Measurements from ENCODE around the gene IKBKE.

IKBKE gene

GRCh38 chr1:206491616-206492015, 21.3 kb downstream of the IKBKE start:
- peaks cover 39% of the 10 kb centered on the region for H3K36me3 ChIP-seq
- no peak overlapping the region for H3K27ac ChIP-seq
- no peaks in the 10 kb centered on the region for H3K9me3 ChIP-seq
- H3K4me1 ChIP-seq (ENCODE audit: control insufficient read depth in 1 of 2, insufficient read depth in 1 of 2, low read depth in 1 of 2, low read length in 1 of 2), result no peaks in the 10 kb centered on the region
- H3K4me3 ChIP-seq (ENCODE audit: low read depth in 1 of 2, low read length in 1 of 2), result no peak overlapping the region
- no peaks in the 10 kb centered on the region for H3K27me3 ChIP-seq
- TF ChIP-seq, protein P1, sequence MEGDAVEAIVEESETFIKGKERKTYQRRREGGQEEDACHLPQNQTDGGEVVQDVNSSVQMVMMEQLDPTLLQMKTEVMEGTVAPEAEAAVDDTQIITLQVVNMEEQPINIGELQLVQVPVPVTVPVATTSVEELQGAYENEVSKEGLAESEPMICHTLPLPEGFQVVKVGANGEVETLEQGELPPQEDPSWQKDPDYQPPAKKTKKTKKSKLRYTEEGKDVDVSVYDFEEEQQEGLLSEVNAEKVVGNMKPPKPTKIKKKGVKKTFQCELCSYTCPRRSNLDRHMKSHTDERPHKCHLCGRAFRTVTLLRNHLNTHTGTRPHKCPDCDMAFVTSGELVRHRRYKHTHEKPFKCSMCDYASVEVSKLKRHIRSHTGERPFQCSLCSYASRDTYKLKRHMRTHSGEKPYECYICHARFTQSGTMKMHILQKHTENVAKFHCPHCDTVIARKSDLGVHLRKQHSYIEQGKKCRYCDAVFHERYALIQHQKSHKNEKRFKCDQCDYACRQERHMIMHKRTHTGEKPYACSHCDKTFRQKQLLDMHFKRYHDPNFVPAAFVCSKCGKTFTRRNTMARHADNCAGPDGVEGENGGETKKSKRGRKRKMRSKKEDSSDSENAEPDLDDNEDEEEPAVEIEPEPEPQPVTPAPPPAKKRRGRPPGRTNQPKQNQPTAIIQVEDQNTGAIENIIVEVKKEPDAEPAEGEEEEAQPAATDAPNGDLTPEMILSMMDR (IDR thresholded peaks at IDR 0.05), result no peak

DNA sequence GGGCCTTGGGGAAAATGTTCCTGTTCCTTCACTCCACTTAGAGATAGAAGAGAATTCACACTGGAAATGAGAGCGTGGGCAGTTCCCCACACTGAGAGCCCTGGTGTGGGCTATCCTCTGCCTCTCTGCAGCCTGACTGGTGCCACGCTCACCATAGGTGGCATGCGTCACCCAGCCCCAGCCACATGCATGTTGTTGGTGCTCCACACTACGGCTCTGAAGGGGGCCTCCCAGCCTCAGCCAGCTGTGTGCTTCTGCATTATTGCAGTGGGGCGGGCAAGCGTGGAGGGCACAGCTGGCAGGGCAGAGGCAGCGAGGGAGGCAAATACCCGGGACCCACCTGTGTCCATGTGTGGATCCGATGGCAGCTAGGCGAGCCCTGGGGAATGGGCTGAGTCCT, 22.3 kb downstream of the IKBKE start:
- H3K4me3 ChIP-seq (ENCODE audit: low read depth in 1 of 2, low read length in 1 of 2), result no peak overlapping the region
- H3K9me3 ChIP-seq, result no peaks in the 10 kb centered on the region
- H3K27ac ChIP-seq, result no peak overlapping the region
- H3K36me3 ChIP-seq, result peaks cover 39% of the 10 kb centered on the region
- TF ChIP-seq, protein P1 (IDR thresholded peaks at IDR 0.05), result no peak
- no peaks in the 10 kb centered on the region for H3K27me3 ChIP-seq
- no peaks in the 10 kb centered on the region for H3K4me1 ChIP-seq (ENCODE audit: control insufficient read depth in 1 of 2, insufficient read depth in 1 of 2, low read depth in 1 of 2, low read length in 1 of 2)

DNA sequence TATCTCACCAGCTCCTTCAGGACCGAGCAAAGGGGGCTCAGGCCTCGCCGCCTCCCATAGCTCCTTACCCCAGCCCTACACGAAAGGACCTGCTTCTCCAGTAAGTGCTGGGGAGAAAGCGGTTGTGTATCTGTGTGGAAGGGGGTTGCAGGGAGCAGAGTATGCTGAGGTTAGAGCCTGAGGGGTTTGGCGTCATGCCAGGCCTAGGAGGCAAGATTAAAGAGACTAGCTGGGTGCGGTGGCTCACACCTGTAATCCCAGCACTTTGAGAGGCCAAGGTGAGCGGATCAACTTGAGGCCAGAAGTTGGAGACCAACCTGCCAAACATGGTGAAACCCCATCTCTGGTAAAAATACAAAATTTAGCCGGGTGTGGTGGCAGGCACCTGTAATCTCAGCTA, 23.0 kb downstream of the IKBKE start:
- Histone ChIP-seq H3K27me3 (no peaks in the 10 kb centered on the region), H3K9me3 (no peaks in the 10 kb centered on the region), H3K4me3 (ENCODE audit: low read depth in 1 of 2, low read length in 1 of 2) (no peak overlapping the region), H3K36me3 (peaks cover 34% of the 10 kb centered on the region), H3K4me1 (ENCODE audit: control insufficient read depth in 1 of 2, insufficient read depth in 1 of 2, low read depth in 1 of 2, low read length in 1 of 2) (no peaks in the 10 kb centered on the region), H3K27ac (no peak overlapping the region)
- TF ChIP-seq, protein P1 (IDR thresholded peaks at IDR 0.05), result no peak

DNA sequence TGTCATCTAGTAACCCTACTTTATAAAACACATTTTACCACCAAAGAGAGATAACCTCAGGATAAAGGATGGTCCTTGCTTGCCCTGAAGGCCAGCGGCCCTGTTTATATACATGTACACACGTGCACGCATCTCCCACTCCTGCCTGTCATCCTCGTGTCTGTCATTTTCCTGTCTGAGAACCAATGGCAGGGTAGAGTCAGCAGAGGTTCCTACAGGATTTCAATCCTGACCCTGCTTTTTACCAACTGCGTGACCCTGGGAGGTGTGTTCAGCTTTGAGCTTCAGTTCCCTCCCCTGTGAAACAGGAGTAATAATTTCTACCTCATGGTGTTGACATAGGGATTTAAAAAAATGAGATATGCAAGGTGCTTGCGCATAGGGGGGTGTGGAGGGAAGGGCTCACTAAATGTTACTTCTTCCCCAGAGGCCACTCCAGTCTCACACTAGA, 24.8 kb downstream of the IKBKE start:
- no peaks in the 10 kb centered on the region for H3K27me3 ChIP-seq
- no peaks in the 10 kb centered on the region for H3K4me1 ChIP-seq (ENCODE audit: control insufficient read depth in 1 of 2, insufficient read depth in 1 of 2, low read depth in 1 of 2, low read length in 1 of 2)
- TF ChIP-seq, protein P1 (IDR thresholded peaks at IDR 0.05), result no peak
- no peak overlapping the region for H3K4me3 ChIP-seq (ENCODE audit: low read depth in 1 of 2, low read length in 1 of 2)
- no peak overlapping the region for H3K27ac ChIP-seq
- H3K9me3 ChIP-seq, result no peaks in the 10 kb centered on the region
- peaks cover 34% of the 10 kb centered on the region for H3K36me3 ChIP-seq

DNA sequence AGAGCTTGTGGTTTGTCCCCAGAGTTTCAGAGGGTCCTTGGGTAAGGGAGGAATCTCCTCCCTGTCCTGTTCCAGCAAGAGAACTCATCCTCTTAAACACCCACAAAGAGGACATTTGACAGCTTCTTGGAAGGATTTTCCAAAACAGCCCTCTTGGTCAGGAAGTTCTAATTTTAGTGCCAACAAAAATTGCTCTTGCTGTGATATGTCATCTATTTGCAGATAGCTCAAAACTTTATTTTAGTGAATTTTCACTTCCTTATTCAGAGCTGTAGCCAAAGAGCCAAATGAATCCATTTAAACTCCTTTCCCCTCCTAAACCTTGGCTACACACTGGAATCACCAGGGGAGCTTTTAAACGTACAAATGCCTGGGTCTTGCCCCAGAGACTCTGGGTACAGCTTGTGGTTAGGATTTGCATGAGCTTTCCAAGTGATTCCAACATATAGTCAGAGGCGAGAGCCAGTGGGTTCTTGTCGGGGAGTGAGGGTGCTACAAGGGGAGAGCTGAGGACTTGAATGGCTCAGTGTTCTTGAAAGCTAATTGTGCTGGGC, 25.3 kb downstream of the IKBKE start:
- Histone ChIP-seq H3K27me3 (no peaks in the 10 kb centered on the region), H3K27ac (no peak overlapping the region), H3K9me3 (no peaks in the 10 kb centered on the region), H3K36me3 (peaks cover 34% of the 10 kb centered on the region), H3K4me1 (ENCODE audit: control insufficient read depth in 1 of 2, insufficient read depth in 1 of 2, low read depth in 1 of 2, low read length in 1 of 2) (no peaks in the 10 kb centered on the region), H3K4me3 (ENCODE audit: low read depth in 1 of 2, low read length in 1 of 2) (no peak overlapping the region)
- TF ChIP-seq, protein P1 (IDR thresholded peaks at IDR 0.05), result no peak
